Measurements from ENCODE around the gene NRL.

- TF ChIP-seq POLR2A (IDR thresholded peaks at IDR 0.05) (no peak), CTCF (IDR thresholded peaks at IDR 0.05) (no peak)
These were observed 21.4 kb downstream of the NRL start for GRCh38 chr14:24093207-24093900.
